GM12878 (cell line): Measurements from ENCODE around the gene UBAC2. TPM values are rescaled to one million over a fixed set of nuclear protein-coding genes. Genes with fewer than 3 reads are reported as not detected.

Experiments used
- CBX3 ChIP-seq: fragments of 200-600 bp; sonication (generic); IDR thresholded peaks from 2 replicates; pipeline ENCODE4 v1.6.1; 2016; ENCODE audit warnings: low read depth, borderline replicate concordance
- CBX5 ChIP-seq: sonication (generic); IDR thresholded peaks from 2 replicates; pipeline ENCODE4 v1.6.1; 2016; ENCODE audit warnings: low read depth, moderate library complexity, mild to moderate bottlenecking, inconsistent platforms
- EGR1 ChIP-seq, 2 experiments: IDR thresholded peaks; 1 replicate in 1 of 2; 2 replicates in 1 of 2; pipeline ENCODE4 v1.6.1; 2011 to 2012; ENCODE audit warnings: low read depth in 2 of 2, low read length in 2 of 2, borderline replicate concordance in 1 of 2, mild to moderate bottlenecking in 1 of 2, moderate library complexity in 1 of 2
- KDM1A ChIP-seq: fragments of 200-600 bp; sonication (generic); IDR thresholded peaks from 2 replicates; pipeline ENCODE4 v1.6.1; 2016; ENCODE audit warnings: borderline replicate concordance
- NR2C1 ChIP-seq: fragments of 450-650 bp; IDR thresholded peaks from 2 replicates; pipeline ENCODE4 v1.6.1; 2017; ENCODE audit warnings: antibody characterized with exemption, mild to moderate bottlenecking, moderate library complexity
- NR2F1 ChIP-seq: fragments of 450-650 bp; conservative IDR thresholded peaks from 2 replicates; pipeline ENCODE4 v1.6.1; 2017; ENCODE audit warnings: mild to moderate bottlenecking
- PAX5 ChIP-seq: IDR thresholded peaks from 2 replicates; pipeline ENCODE4 v1.6.1; 2011; ENCODE audit warnings: low read depth, low read length, borderline replicate concordance
- PKNOX1 ChIP-seq: fragments of 450-650 bp; IDR thresholded peaks from 2 replicates; pipeline ENCODE4 v1.6.1; 2016; ENCODE audit warnings: mild to moderate bottlenecking
- PML ChIP-seq: IDR thresholded peaks from 2 replicates; pipeline ENCODE4 v1.6.1; 2012; ENCODE audit warnings: low read length, inconsistent platforms
- POLR2AphosphoS2 ChIP-seq: IDR thresholded peaks from 2 replicates; pipeline ENCODE4 v1.6.1; 2011; ENCODE audit warnings: low read depth, mild to moderate bottlenecking, low read length, improper control_type of control experiment, moderate library complexity
- RELB ChIP-seq: fragments of 450-650 bp; IDR thresholded peaks from 2 replicates; pipeline ENCODE4 v1.6.1; 2017; ENCODE audit warnings: low read depth, mild to moderate bottlenecking, moderate library complexity
- RUNX3 ChIP-seq: IDR thresholded peaks from 2 replicates; pipeline ENCODE4 v1.6.1; 2012; ENCODE audit warnings: low read length, inconsistent platforms
- SMC3 ChIP-seq: IDR thresholded peaks from 2 replicates; pipeline ENCODE4 v1.6.1; 2011; ENCODE audit warnings: low read length, improper control_type of control experiment, borderline replicate concordance
- SPI1 ChIP-seq: IDR thresholded peaks from 2 replicates; pipeline ENCODE4 v1.6.1; 2011; ENCODE audit warnings: low read depth, mild to moderate bottlenecking, low read length, moderate library complexity, borderline replicate concordance; ENCODE audit not compliant: insufficient read depth
- TCF7 ChIP-seq: IDR thresholded peaks from 2 replicates; pipeline ENCODE4 v1.6.1; 2014; ENCODE audit warnings: antibody characterized with exemption, borderline replicate concordance
- YBX1 ChIP-seq: fragments of 450-650 bp; IDR thresholded peaks from 2 replicates; pipeline ENCODE4 v1.6.1; 2016; ENCODE audit warnings: antibody characterized with exemption
- ZBTB11 ChIP-seq: fragments of 450-650 bp; formaldehyde crosslinking; IDR thresholded peaks from 2 replicates; pipeline ENCODE4 v1.5.0; 2022; ENCODE audit warnings: mild to moderate bottlenecking, missing genetic modification characterization
- ZSCAN29 ChIP-seq: fragments of 450-650 bp; IDR thresholded peaks from 2 replicates; pipeline ENCODE4 v1.6.1; 2017; ENCODE audit warnings: mild to moderate bottlenecking, moderate library complexity
- polyA plus RNA-seq, 11 experiments: library from polyadenylated mRNA; depleted of rRNA in 4 of 11; unstranded in 6 of 11; stranded (reverse) in 5 of 11; fragments of >200 nt; fragmentation: Nextera tagmentation in 4 of 11; fragmentation: Illumina TruSeq in 1 of 11; extraction: Ambion mirVana in 4 of 11; extraction: Trizol in 1 of 11; gene quantifications; 1 replicate in 1 of 11; 2 replicates in 10 of 11; pipeline versions ENCODE4 v1.2.1 to v1.2.3, GENCODE V29; 2011 to 2016; ENCODE audit warnings: inconsistent platforms in 2 of 11, missing spikeins in 2 of 11, low read depth in 1 of 11
- total RNA-seq, 4 experiments: library from RNA; depleted of rRNA in 3 of 4; stranded (reverse); fragments of >200 nt in 3 of 4; fragmentation: Illumina TruSeq in 1 of 4; extraction: Trizol in 1 of 4; gene quantifications; 2 replicates each; pipeline versions ENCODE4 v1.2.1 to v1.2.3, GENCODE V29; 2013 to 2021
- TF ChIP-seq, protein P1 (sequence below): fragments of 450-650 bp; IDR thresholded peaks from 2 replicates; pipeline ENCODE4 v1.6.1; 2017; ENCODE audit warnings: mild to moderate bottlenecking
- TF ChIP-seq, protein P2 (sequence below): IDR thresholded peaks from 2 replicates; pipeline ENCODE4 v1.6.1; 2011; ENCODE audit warnings: borderline replicate concordance, low read depth, mild to moderate bottlenecking, moderate library complexity, low read length; ENCODE audit not compliant: insufficient read depth, poor library complexity, severe bottlenecking
- TF ChIP-seq, protein P3 (sequence below): IDR thresholded peaks from 2 replicates; pipeline ENCODE4 v1.6.1; 2012; ENCODE audit warnings: low read depth, low read length, improper control_type of control experiment

UBAC2 gene
- total and polyA plus RNA-seq, 10 of the 15 experiments (the other 5 are each of a cell fraction or from before 2014, with no cell fraction given): 3.0 to 54.6 (median 17.4) TPM

DNA sequence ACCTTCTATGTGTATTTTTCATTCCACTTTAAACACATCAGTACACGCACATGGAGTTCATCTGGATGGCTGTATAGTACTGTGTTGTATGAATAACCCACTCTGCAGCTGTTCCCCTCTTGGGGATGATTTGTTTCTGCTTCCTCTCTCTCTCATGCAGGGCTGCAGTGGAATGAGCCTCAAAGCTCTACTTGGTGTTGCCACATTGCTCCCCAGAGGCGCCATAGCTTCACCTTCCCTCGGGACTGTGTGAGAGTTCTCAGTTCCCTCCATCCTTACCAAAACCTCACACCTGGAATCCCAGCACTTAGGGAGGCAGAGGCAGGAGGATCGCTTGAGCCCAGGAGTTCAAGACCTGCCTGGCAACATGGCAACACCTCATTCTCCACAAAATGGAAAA is 134.9 kb downstream of the UBAC2 start (continued):
- TF ChIP-seq, protein P1, sequence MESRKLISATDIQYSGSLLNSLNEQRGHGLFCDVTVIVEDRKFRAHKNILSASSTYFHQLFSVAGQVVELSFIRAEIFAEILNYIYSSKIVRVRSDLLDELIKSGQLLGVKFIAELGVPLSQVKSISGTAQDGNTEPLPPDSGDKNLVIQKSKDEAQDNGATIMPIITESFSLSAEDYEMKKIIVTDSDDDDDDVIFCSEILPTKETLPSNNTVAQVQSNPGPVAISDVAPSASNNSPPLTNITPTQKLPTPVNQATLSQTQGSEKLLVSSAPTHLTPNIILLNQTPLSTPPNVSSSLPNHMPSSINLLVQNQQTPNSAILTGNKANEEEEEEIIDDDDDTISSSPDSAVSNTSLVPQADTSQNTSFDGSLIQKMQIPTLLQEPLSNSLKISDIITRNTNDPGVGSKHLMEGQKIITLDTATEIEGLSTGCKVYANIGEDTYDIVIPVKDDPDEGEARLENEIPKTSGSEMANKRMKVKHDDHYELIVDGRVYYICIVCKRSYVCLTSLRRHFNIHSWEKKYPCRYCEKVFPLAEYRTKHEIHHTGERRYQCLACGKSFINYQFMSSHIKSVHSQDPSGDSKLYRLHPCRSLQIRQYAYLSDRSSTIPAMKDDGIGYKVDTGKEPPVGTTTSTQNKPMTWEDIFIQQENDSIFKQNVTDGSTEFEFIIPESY: no peak
- TF ChIP-seq SMC3 (peak; percentile 23; the same call in 1 of the 2 replicates), PML (no peak), RUNX3 (peak; percentile 49; the same call in 1 of the 2 replicates), PAX5 (peak; percentile 44; the same call in 1 of the 2 replicates), NR2C1 (no peak), RELB (peak; percentile 75), ZBTB11 (no peak), EGR1 (IDR thresholded peaks at IDR 0.05; ENCODE audit: borderline replicate concordance in 1 of 2, low read depth in 2 of 2, low read length in 2 of 2) (no peak), POLR2AphosphoS2 (no peak), KDM1A (no peak), PKNOX1 (no peak), CBX5 (no peak), ZSCAN29 (no peak), NR2F1 (no peak), TCF7 (no peak), SPI1 (peak; percentile 73; the same call in 1 of the 2 replicates), YBX1 (peak; percentile 85), CBX3 (no peak)
- TF ChIP-seq, protein P2, sequence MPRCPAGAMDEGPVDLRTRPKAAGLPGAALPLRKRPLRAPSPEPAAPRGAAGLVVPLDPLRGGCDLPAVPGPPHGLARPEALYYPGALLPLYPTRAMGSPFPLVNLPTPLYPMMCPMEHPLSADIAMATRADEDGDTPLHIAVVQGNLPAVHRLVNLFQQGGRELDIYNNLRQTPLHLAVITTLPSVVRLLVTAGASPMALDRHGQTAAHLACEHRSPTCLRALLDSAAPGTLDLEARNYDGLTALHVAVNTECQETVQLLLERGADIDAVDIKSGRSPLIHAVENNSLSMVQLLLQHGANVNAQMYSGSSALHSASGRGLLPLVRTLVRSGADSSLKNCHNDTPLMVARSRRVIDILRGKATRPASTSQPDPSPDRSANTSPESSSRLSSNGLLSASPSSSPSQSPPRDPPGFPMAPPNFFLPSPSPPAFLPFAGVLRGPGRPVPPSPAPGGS: peak; percentile 83
- TF ChIP-seq, protein P3, sequence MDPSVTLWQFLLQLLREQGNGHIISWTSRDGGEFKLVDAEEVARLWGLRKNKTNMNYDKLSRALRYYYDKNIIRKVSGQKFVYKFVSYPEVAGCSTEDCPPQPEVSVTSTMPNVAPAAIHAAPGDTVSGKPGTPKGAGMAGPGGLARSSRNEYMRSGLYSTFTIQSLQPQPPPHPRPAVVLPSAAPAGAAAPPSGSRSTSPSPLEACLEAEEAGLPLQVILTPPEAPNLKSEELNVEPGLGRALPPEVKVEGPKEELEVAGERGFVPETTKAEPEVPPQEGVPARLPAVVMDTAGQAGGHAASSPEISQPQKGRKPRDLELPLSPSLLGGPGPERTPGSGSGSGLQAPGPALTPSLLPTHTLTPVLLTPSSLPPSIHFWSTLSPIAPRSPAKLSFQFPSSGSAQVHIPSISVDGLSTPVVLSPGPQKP: no peak
